Measurements from ENCODE around the gene DDA1.
"Not testable (repeated sequence)": the region's sequence is repeated elsewhere in the genome, so short reads cannot be mapped to it uniquely, and the experiment has no call there.

DDA1 gene

DNA sequence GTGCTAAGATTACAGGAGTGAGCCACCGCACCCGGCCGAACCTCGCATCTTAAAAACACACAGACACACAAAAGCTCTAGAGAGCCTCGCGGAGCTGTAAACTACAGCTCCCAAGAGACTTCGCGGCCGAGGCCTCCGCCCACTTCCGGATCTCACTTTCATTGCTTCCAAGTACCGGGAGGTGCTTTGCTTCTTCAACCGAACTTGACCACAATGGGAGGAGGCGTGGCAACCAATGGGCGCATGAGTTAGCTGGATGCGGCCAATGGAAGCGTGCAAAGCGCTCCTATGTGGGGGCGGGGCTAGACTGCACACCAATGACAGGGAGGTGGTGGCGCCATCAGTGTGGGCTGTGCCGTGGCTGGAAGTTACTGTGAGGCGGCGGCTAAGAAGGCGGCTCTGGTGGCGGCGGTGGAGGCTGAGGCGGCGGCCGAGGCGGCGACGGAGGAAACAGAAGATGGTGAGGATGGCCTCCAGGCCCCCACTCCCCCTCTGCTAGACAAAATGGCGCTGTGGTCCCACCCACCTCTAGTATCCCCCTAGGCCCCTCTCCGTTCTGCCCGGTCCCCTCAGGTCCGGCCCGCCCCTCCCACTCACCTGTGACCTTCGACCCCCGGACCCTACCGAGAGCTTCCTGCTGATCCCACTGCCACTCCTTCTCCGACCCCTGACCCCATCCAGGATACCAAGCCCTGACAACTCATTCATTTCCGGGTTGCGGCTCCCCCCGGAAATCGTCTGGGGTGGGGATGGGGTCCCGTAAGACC lies at the start of gene DDA1:
Gene DDA1, plus strand, starts transcription at position 366 of the 767 bp plus-strand sequence. Its CDS starts 92 bp downstream, at position 458.
- peak; percentile 100 for DNase-seq

DNA sequence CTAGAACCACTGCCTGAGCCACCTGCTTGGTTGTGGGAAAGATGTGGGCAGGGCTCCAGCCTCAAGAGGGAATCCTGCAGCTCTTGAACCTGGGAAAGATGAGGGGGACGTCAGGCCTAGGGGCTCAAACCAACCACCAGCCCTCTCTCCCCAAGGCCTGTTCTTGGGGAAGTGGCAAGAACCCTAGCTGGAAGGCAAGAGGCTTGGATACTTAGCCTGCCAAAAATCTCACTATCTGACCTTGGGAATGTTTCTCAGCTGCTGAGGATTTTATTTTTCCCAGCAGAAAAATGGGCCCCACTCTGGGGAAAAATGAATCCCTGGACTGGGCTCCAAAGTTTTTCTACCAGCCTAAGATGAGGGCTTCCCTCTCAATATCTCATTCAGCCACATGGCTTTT lies 49.4 kb upstream of the DDA1 start:
- DNase-seq = no peak

DNA sequence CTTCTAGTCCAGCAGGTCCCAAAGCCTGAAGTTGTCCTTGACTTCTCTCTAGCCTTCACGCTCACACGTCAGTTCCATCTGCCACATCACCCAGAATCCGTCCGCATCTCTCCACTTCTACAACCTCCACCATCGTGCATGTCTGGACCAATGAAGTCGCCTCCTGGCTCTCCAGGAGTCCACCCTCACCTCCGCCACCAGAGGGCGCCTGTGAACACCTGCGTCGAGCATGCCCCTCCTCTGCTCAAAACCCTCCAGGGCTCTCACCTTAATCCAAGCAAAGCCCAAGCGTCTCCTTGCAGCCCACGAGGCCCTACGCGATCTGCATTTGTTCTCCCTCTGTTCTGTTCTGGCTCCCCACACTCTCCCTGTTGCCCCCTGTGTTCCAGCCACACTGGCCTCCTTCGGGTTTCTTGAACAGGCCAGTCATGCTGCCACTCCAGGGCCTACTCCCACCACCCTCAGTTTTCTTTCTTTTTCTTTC lies 48.5 kb upstream of the DDA1 start:
- DNase-seq = no peak

- DNase-seq = no peak
Measured at GRCh38 chr19:17262557-17262956, 46.8 kb upstream of the DDA1 start.

GRCh38 chr19:17263712-17264640 lies 45.4 kb upstream of the DDA1 start:
- DNase-seq = no peak

DNA sequence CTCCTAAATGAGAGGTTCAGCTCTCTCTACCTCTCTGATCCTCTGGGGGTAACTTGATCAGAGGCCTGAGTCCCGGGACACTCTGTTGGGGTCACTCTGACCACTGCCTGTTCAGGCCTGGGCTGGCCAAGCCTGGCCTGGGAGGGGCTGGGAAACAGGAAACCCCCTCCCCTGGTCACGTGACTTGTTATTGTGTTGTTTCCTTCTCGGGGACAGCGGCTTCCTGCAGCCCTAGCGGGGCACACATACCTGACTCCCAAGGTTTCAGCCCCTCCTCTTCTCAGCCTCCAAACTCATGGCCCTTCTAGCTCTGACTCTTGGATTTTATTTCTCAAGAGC lies 44.8 kb upstream of the DDA1 start, which contains the start of gene USHBP1:
Gene USHBP1, minus strand, starts transcription at position 105 of the 339 bp plus-strand sequence. CDS start 446 bp downstream, outside the sequence.
- no peak for DNase-seq

DNA sequence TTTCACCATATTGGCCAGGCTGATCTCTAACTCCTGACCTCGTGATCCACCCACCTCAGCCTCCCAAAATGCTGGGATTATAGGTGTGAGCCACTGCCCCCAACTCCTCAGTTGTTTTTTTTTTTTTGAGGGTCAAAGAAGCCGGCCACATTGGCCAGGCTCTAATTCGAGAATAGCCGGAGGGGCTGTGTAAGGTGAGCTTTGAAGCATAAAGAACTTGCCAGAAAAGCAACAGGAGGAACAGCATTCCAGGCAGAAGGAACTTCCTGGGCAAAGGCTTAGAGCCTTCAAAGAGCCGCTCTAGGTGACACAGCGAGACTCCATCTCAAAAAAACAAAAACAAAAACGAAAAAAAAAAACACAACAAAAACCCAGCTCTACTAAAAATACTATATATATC lies 43.3 kb upstream of the DDA1 start:
- DNase-seq = no peak

- no peak for DNase-seq
Measured at GRCh38 chr19:17266589-17266974, 42.8 kb upstream of the DDA1 start.

DNA sequence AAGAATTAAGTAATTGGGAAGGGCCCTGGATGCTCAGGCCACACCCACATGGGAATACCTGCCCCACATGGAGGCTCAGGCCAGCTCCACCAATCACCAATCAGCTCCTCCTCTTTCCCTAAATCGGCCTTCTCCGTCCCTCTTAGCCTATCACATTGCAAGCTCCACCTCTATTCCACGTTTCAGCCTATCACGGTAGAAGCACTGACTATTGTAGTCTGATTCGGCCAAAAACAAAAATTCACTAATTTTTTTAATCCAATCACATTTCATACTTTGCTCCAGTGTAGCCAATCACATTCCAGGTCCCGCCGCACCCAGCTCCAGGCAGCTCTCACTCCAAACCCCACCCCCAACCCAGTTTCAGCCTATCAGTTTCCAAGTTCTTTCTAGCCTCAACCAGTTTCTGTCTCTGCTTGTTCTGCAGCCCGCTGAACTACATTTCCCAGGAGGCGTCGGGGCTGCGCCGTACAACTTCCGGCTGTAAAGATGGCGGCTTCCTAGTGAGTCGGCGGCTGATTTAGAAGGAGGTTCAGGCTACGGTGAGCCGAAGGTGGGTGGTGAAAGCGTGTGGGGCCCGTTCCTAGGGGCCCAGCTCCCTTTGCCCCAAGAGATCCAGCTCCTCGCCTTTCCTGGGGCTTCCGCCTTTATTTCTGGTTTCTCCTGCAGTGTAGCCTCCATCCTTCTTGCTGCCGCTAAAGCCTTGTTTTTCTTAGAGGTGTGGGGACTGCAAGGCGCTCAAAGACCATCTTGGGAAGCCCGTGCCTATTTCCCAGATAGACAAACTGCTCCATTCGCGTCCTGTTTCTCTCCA lies 42.2 kb upstream of the DDA1 start, which contains the start of gene BABAM1:
Gene BABAM1, plus strand, starts transcription at position 469 of the 814 bp plus-strand sequence. CDS start 1,364 bp downstream, outside the sequence.
- DNase-seq = peak; percentile 99

DNA sequence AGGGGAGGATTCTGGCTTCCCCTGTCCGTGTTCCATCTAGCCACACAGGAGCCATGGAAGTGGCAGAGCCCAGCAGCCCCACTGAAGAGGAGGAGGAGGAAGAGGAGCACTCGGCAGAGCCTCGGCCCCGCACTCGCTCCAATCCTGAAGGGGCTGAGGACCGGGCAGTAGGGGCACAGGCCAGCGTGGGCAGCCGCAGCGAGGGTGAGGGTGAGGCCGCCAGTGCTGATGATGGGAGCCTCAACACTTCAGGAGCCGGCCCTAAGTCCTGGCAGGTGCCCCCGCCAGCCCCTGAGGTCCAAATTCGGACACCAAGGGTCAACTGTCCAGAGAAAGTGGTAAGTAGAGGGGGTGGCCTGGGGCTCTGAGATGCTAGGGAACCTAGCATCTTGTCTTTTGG lies 40.6 kb upstream of the DDA1 start:
- DNase-seq = no peak

- DNase-seq = not testable (repeated sequence)
Measured at GRCh38 chr19:17274892-17275291, 34.5 kb upstream of the DDA1 start.

- no peak for DNase-seq
Measured at GRCh38 chr19:17275441-17276175, 33.8 kb upstream of the DDA1 start.

DNA sequence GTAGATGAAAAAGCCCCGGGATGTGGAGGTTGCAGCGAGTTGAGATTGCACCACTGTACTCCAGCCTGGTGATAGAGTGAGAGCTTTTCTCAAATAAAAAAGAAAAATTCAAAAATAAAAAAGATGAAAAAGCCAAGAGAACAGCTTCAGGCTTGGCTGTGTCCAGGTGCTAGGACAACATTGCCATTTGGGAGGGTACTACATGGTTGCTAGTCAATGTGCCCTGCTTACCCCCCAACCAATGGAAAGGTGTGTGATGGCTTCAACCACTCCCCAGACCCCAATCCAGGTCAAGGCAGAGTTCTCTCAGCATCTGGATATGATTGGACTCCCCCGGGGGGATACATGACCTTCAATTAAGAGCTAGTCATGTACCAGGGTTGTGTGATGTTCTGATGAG lies 29.9 kb upstream of the DDA1 start:
- no peak for DNase-seq

DNA sequence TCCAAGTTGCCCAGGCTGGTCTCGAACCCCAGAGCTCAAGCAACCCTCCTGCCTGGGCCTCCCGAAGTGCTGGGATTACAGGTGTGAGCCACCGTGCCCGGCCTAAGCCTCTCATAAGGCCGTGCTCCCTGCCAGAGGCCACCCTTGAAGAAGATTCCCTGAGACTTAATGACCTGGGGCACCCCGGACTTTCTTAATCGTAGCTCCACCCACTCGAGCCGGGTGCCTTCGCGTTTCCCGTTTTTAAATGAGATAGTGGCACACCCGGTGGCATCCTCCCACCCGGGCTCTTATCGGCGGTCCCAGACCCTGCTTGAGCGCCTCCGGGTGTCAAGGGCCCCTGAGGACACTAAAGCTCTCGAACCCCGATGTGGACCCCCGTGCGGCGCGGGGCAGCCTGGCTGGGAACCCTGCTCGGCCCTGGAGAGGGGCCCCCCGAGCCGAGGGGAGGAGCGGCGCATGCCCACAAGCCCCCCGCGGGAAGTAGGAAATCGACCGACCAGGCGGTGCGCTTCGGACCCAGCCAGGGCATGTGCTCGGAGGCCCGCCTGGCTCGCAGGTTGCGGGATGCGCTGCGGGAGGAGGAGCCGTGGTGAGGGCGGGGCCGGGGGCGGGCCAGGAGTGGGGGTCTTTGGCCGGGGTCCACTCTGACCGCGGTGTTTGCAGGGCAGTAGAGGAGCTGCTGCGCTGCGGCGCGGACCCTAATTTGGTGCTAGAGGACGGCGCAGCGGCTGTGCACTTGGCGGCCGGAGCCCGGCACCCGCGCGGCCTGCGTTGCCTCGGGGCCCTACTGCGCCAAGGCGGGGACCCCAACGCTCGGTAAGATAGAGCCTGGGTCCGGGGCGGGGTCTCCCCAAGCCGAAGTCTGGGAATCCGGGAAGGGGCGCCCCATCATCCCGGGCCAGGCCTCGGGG lies 27.7 kb upstream of the DDA1 start, which contains the start of gene ANKLE1:
Gene ANKLE1, plus strand, starts transcription at position 511 of the 914 bp plus-strand sequence. Its CDS starts 20 bp downstream, at position 531.
- DNase-seq = no peak

- DNase-seq = no peak
Measured at GRCh38 chr19:17282488-17283125, 26.8 kb upstream of the DDA1 start.

DNA sequence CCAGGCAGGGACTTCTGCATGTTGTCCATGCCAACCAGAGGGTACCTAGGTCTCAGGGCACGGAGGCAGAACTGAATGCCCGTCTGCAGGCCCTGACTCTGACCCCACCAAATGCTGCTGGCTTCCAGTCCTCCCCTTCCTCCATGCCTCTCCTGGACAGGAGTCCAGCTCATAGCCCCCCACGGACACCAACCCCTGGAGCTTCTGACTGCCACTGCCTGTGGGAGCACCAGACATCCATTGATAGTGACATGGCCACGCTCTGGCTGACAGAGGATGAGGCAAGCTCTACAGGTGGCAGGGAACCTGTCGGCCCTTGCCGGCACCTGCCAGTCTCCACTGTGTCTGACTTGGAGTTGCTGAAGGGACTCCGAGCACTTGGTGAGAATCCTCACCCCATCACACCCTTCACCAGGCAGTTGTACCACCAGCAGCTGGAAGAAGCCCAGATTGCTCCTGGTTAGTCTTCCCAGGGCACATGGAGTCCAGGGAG lies 25.8 kb upstream of the DDA1 start:
- no peak for DNase-seq

GRCh38 chr19:17285415-17286135 lies 23.8 kb upstream of the DDA1 start:
- DNase-seq = no peak

DNA sequence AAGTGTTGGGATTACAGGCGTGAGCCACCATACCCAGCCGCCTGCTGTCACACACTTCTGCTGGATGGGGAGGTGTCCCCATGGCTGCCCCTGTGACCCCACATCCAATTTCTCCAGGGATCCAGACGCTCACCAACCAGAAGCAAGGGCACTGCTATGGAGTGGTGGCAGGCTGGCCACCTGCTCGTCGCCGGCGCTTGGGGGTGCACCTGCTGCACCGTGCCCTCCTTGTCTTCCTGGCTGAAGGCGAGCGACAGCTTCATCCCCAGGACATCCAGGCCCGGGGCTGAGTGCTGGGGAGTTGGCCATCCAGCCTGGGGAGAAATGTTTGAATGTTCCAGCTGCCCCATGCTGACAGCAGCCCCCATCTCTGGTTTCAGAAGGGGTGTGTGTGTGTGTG lies 23.1 kb upstream of the DDA1 start:
- no peak for DNase-seq

GRCh38 chr19:17286752-17287151 lies 22.6 kb upstream of the DDA1 start:
- no peak for DNase-seq
